ENCODE data around the gene TMEM127. TPM values are rescaled to one million over a fixed set of nuclear protein-coding genes. Genes with fewer than 3 reads are reported as not detected.
"Not testable (repeated sequence)": the region's sequence is repeated elsewhere in the genome, so short reads cannot be mapped to it uniquely, and the experiment has no call there.

TMEM127 gene
- total RNA-seq, 1 donor = 55.0 TPM

- Histone ChIP-seq H3K4me3 (ENCODE audit: insufficient read depth, low read length) (peak overlapping the region; percentile 23), H3K4me1 (ENCODE audit: insufficient read depth, low read length) (peaks cover 47% of the 10 kb centered on the region), H3K27ac (ENCODE audit: low read depth, low read length) (peak overlapping the region; percentile 93), H3K4me2 (ENCODE audit: insufficient read depth, low read length) (peak overlapping the region; percentile 22), H3K27me3 (ENCODE audit: insufficient read depth, low read length) (no peaks in the 10 kb centered on the region), H2AFZ (ENCODE audit: low read length) (peak overlapping the region; percentile 39), H4K20me1 (ENCODE audit: insufficient read depth, low read length) (peaks cover 27% of the 10 kb centered on the region), H3K9me3 (ENCODE audit: low read depth, low read length) (no peaks in the 10 kb centered on the region), H3K36me3 (ENCODE audit: insufficient read depth, low read length) (peaks cover 43% of the 10 kb centered on the region), H3K79me2 (ENCODE audit: insufficient read depth, low read length) (peaks cover 96% of the 10 kb centered on the region)
- TF ChIP-seq, protein P1, sequence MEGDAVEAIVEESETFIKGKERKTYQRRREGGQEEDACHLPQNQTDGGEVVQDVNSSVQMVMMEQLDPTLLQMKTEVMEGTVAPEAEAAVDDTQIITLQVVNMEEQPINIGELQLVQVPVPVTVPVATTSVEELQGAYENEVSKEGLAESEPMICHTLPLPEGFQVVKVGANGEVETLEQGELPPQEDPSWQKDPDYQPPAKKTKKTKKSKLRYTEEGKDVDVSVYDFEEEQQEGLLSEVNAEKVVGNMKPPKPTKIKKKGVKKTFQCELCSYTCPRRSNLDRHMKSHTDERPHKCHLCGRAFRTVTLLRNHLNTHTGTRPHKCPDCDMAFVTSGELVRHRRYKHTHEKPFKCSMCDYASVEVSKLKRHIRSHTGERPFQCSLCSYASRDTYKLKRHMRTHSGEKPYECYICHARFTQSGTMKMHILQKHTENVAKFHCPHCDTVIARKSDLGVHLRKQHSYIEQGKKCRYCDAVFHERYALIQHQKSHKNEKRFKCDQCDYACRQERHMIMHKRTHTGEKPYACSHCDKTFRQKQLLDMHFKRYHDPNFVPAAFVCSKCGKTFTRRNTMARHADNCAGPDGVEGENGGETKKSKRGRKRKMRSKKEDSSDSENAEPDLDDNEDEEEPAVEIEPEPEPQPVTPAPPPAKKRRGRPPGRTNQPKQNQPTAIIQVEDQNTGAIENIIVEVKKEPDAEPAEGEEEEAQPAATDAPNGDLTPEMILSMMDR (IDR thresholded peaks at IDR 0.05; ENCODE audit: extremely low read depth, low read depth, low read length) = no peak
- peak; percentile 88 for DNase-seq (ENCODE audit: insufficient read length, low spot score, missing footprints)
Measured at GRCh38 chr2:96258166-96259022, 7.4 kb downstream of the TMEM127 start.

DNA sequence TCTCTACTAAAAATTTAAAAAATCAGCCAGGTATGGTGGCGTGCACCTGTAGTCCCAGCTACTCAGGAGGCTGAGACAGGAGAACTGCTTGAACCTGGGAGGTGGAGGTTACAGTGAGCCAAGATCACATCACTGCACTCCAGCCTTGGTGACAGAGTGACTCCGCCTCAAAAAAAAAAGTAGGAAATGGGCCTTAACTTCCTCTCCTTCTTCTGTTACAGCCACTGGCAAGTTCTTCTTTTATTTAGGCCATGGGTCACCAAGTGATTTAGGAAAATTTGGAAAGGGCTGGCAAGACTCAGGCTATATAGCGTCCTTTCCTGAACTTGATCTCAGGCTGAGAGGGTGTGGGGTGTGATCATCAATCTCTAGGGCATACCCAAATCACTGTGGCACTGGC lies 8.1 kb downstream of the TMEM127 start:
- not testable (repeated sequence) for H3K27me3 ChIP-seq (ENCODE audit: insufficient read depth, low read length); H3K4me3 ChIP-seq (ENCODE audit: insufficient read depth, low read length); H3K4me2 ChIP-seq (ENCODE audit: insufficient read depth, low read length); H2AFZ ChIP-seq (ENCODE audit: low read length); DNase-seq (ENCODE audit: insufficient read length, low spot score, missing footprints); H3K9me3 ChIP-seq (ENCODE audit: low read depth, low read length)
- peaks cover 45% of the 10 kb centered on the region for H3K36me3 ChIP-seq (ENCODE audit: insufficient read depth, low read length)
- H3K79me2 ChIP-seq (ENCODE audit: insufficient read depth, low read length) = peaks cover 92% of the 10 kb centered on the region
- peaks cover 46% of the 10 kb centered on the region for H3K4me1 ChIP-seq (ENCODE audit: insufficient read depth, low read length)
- peak overlapping the region; percentile 93 for H3K27ac ChIP-seq (ENCODE audit: low read depth, low read length)
- H4K20me1 ChIP-seq (ENCODE audit: insufficient read depth, low read length) = peaks cover 26% of the 10 kb centered on the region

- no peak overlapping the region for H2AFZ ChIP-seq (ENCODE audit: low read length)
- peaks cover 53% of the 10 kb centered on the region for H3K36me3 ChIP-seq (ENCODE audit: insufficient read depth, low read length)
- TF ChIP-seq, protein P1 (IDR thresholded peaks at IDR 0.05; ENCODE audit: extremely low read depth, low read depth, low read length) = no peak
Measured at GRCh38 chr2:96256611-96257113, 9.1 kb downstream of the TMEM127 start.

DNA sequence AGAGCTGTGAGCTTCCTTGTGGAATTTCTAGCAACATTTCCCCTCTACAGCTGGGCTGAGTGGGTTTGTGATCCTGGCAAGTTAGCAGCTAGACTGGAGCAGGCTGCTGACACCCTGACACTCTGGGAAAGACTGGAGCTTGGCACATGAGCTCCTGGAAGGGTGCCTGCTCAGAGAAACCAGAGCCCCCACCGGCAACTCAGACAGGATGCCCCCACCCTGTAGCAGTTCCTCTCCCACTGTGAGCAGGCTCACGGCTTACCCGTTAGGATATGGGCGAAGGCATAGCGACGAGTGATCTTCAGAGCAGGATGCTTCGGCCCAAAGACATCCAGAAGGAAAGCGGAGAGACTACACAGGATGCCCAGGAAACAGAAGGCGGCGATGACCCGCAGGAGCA lies 11.2 kb downstream of the TMEM127 start:
- no peak overlapping the region for H2AFZ ChIP-seq (ENCODE audit: low read length)
- no peaks in the 10 kb centered on the region for H3K27me3 ChIP-seq (ENCODE audit: insufficient read depth, low read length)
- DNase-seq (ENCODE audit: insufficient read length, low spot score, missing footprints) = no peak
- peaks cover 43% of the 10 kb centered on the region for H3K4me1 ChIP-seq (ENCODE audit: insufficient read depth, low read length)
- no peak overlapping the region for H3K27ac ChIP-seq (ENCODE audit: low read depth, low read length)
- peaks cover 49% of the 10 kb centered on the region for H3K36me3 ChIP-seq (ENCODE audit: insufficient read depth, low read length)
- peaks cover 7% of the 10 kb centered on the region for H4K20me1 ChIP-seq (ENCODE audit: insufficient read depth, low read length)
- no peak overlapping the region for H3K4me3 ChIP-seq (ENCODE audit: insufficient read depth, low read length)
- no peak overlapping the region for H3K4me2 ChIP-seq (ENCODE audit: insufficient read depth, low read length)
- TF ChIP-seq, protein P1 (IDR thresholded peaks at IDR 0.05; ENCODE audit: extremely low read depth, low read depth, low read length) = no peak
- peaks cover 69% of the 10 kb centered on the region for H3K79me2 ChIP-seq (ENCODE audit: insufficient read depth, low read length)
- no peaks in the 10 kb centered on the region for H3K9me3 ChIP-seq (ENCODE audit: low read depth, low read length)

More at GRCh38 chr2:96256611-96257113, 9.1 kb downstream of the TMEM127 start:
- Histone ChIP-seq H3K9me3 (ENCODE audit: low read depth, low read length) (no peaks in the 10 kb centered on the region), H3K27me3 (ENCODE audit: insufficient read depth, low read length) (no peaks in the 10 kb centered on the region), H3K27ac (ENCODE audit: low read depth, low read length) (no peak overlapping the region), H3K4me3 (ENCODE audit: insufficient read depth, low read length) (no peak overlapping the region), H3K79me2 (ENCODE audit: insufficient read depth, low read length) (peaks cover 85% of the 10 kb centered on the region), H4K20me1 (ENCODE audit: insufficient read depth, low read length) (peaks cover 23% of the 10 kb centered on the region), H3K4me2 (ENCODE audit: insufficient read depth, low read length) (no peak overlapping the region), H3K4me1 (ENCODE audit: insufficient read depth, low read length) (peaks cover 47% of the 10 kb centered on the region)
- no peak for DNase-seq (ENCODE audit: insufficient read length, low spot score, missing footprints)

All from osteoblast (primary cell).